K562 (cell line): ENCODE results near the gene C4orf46. TPM values are rescaled to one million over a fixed set of nuclear protein-coding genes. Genes with fewer than 3 reads are reported as not detected.

Experiments used
- FIP1L1 ChIP-seq: fragments of 200-400 bp; formaldehyde crosslinking; IDR thresholded peaks from 2 replicates; pipeline ENCODE4 v1.6.1; 2018; ENCODE audit warnings: mild to moderate bottlenecking, low read depth, low read length; ENCODE audit not compliant: poor library complexity, severe bottlenecking
- FOXK2 ChIP-seq, 2 experiments: fragments of 450-650 bp; IDR thresholded peaks in 1 of 2; conservative IDR thresholded peaks in 1 of 2; 2 replicates each; pipeline ENCODE4 v1.6.1; 2016; ENCODE audit warnings: low read depth in 2 of 2, mild to moderate bottlenecking in 1 of 2
- HMGN3 ChIP-seq: IDR thresholded peaks from 2 replicates; pipeline ENCODE4 v1.6.1; 2011; ENCODE audit warnings: borderline replicate concordance, low read depth, mild to moderate bottlenecking, mixed read lengths, low read length; ENCODE audit not compliant: insufficient read length; ENCODE audit errors: extremely low read depth
- SIN3A ChIP-seq, 2 experiments: fragments of 150-350 bp in 1 of 2; IDR thresholded peaks; 2 replicates each; pipeline ENCODE4 v1.6.1; 2011 to 2016; ENCODE audit warnings: borderline replicate concordance in 2 of 2, low read depth in 2 of 2, low read length in 2 of 2, mild to moderate bottlenecking in 2 of 2, moderate library complexity in 2 of 2; ENCODE audit not compliant: control insufficient read depth in 1 of 2
- TCFL5 ChIP-seq: fragments of 250-450 bp; sonication (Bioruptor Pico); conservative IDR thresholded peaks from 2 replicates; pipeline ENCODE4 v1.6.1; 2021; ENCODE audit warnings: mild to moderate bottlenecking, moderate library complexity, matching md5 sums
- TOE1 ChIP-seq, 2 experiments: fragments of 450-650 bp in 1 of 2; sonication (generic) in 1 of 2; formaldehyde crosslinking in 1 of 2; IDR thresholded peaks; 2 replicates each; pipeline versions ENCODE4 v1.7.1 to v1.8.0; 2016 to 2022; ENCODE audit warnings: borderline replicate concordance in 2 of 2, mild to moderate bottlenecking in 2 of 2, antibody characterized with exemption in 1 of 2, inconsistent platforms in 1 of 2, low read depth in 1 of 2, missing genetic modification reagents in 1 of 2, moderate library complexity in 1 of 2
- ZFP36 ChIP-seq: fragments of 150-350 bp; IDR thresholded peaks from 2 replicates; pipeline ENCODE4 v1.6.1; 2018; ENCODE audit warnings: low read length, low read depth; ENCODE audit not compliant: partially characterized antibody
- ZKSCAN3 ChIP-seq: fragments of 250-450 bp; sonication (Bioruptor Pico); IDR thresholded peaks from 2 replicates; pipeline ENCODE4 v1.4.0; 2020
- polyA plus RNA-seq, 8 experiments: library from polyadenylated mRNA; depleted of rRNA in 4 of 8; stranded (reverse) in 5 of 8; unstranded in 3 of 8; fragments of >200 nt; fragmentation: Nextera tagmentation in 2 of 8; fragmentation: Illumina TruSeq in 1 of 8; extraction: Ambion mirVana in 2 of 8; extraction: Trizol in 1 of 8; gene quantifications; 2 replicates each; pipeline versions ENCODE4 v1.2.1 to v1.2.3, GENCODE V29; 2011 to 2014; ENCODE audit warnings: inconsistent platforms in 1 of 8, missing spikeins in 1 of 8
- total RNA-seq, 7 experiments: library from RNA; depleted of rRNA in 6 of 7; stranded (reverse); fragments of >200 nt in 6 of 7; fragmentation: Illumina TruSeq in 2 of 7; extraction: Trizol in 2 of 7; gene quantifications; 2 replicates each; pipeline versions ENCODE4 v1.2.1 to v1.2.3, GENCODE V29; 2011 to 2021; ENCODE audit warnings: low replicate concordance in 1 of 7
- TF ChIP-seq, protein P1 (sequence below): fragments of 250-450 bp; sonication (Bioruptor Pico); IDR thresholded peaks from 2 replicates; pipeline ENCODE4 v1.4.0; 2020; ENCODE audit warnings: mild to moderate bottlenecking, moderate library complexity
- TF ChIP-seq, protein P2 (sequence below): fragments of 250-450 bp; sonication (Bioruptor Pico); IDR thresholded peaks from 2 replicates; pipeline ENCODE4 v1.8.0; 2022; ENCODE audit warnings: inconsistent platforms
- TF ChIP-seq, protein P3 (sequence below): fragments of 250-450 bp; sonication (Bioruptor Pico); IDR thresholded peaks from 2 replicates; pipeline ENCODE4 v1.8.0; 2021; ENCODE audit warnings: moderate library complexity, mild to moderate bottlenecking, inconsistent platforms
- TF ChIP-seq, protein P4 (sequence below): fragments of 250-450 bp; sonication (Bioruptor Pico); IDR thresholded peaks from 2 replicates; pipeline ENCODE4 v1.5.1; 2021; ENCODE audit warnings: mild to moderate bottlenecking
- TF ChIP-seq, protein P5 (sequence below): sonication (generic); formaldehyde crosslinking; IDR thresholded peaks from 2 replicates; pipeline ENCODE4 v1.8.1; 2023; ENCODE audit warnings: mild to moderate bottlenecking, missing genetic modification reagents
- TF ChIP-seq, protein P6 (sequence below): IDR thresholded peaks from 2 replicates; pipeline ENCODE4 v1.6.1; 2016; ENCODE audit warnings: missing genetic modification characterization, missing compliant biosample characterization

The C4orf46 gene
- total and polyA plus RNA-seq, 9 of the 15 experiments (the other 6 are each of a cell fraction or from before 2014, with no cell fraction given), result 9.7 to 24.4 (median 17.0) TPM

DNA sequence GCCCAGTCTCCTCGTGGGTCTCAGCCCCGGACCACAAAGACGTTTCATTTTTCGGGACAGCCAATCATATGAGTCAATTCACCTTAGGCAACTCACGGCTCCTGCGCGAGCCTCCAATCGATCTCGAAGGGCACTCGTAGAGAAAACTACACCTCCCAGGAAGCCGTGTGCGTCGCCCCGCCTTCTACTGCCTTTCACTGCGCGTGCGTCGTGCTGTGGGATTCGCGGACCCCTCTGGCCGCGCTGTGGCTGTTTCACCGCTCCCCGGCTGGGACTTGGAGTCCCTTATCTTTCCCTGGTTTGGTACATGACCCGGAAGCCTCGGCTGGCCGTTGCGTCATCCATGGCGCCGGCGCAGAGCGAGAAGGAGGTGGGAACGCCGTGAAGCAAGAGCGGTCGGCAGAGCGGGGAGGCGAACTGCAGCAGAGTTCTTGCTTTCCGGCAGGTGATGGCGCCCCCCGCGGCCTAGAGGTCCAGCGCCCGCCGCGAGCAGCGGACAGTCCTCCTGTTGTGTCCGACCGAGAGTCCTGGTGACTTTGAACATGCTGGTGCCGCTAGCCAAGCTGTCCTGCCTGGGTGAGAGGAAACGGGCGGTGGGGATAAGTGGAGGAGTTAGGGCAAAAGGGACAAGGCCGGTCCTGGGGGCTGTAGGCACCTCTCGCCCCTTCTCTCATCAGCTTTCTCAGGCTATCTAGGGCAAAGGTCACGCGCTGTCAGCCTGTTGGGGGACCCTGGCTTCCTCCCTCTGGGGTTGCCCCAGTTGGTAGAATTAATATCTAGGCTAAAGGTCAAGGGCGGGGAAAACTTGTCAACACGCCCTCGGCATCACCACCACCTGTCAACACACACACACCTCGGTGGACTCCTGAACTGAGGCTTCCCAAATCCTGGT is 474 bp upstream of the C4orf46 start, which contains the start of gene ETFDH (continued):
- TF ChIP-seq, protein P1, sequence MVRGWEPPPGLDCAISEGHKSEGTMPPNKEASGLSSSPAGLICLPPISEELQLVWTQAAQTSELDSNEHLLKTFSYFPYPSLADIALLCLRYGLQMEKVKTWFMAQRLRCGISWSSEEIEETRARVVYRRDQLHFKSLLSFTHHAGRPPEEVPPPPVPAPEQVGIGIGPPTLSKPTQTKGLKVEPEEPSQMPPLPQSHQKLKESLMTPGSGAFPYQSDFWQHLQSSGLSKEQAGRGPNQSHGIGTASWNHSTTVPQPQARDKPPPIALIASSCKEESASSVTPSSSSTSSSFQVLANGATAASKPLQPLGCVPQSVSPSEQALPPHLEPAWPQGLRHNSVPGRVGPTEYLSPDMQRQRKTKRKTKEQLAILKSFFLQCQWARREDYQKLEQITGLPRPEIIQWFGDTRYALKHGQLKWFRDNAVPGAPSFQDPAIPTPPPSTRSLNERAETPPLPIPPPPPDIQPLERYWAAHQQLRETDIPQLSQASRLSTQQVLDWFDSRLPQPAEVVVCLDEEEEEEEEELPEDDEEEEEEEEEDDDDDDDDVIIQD (CRISPR knock-in tag), result no peak
- TF ChIP-seq TOE1 (IDR thresholded peaks at IDR 0.05; ENCODE audit: borderline replicate concordance), result peak; percentile 85
- no peak for TF ChIP-seq TOE1 (CRISPR knock-in tag; IDR thresholded peaks at IDR 0.05; ENCODE audit: borderline replicate concordance, low read depth)
- TF ChIP-seq FOXK2 (conservative IDR thresholded peaks at IDR 0.05 in 1 of 2, IDR thresholded peaks at IDR 0.05 in 1 of 2; ENCODE audit: low read depth in 2 of 2), result peak; percentile 86 to 92
- TF ChIP-seq, protein P2, sequence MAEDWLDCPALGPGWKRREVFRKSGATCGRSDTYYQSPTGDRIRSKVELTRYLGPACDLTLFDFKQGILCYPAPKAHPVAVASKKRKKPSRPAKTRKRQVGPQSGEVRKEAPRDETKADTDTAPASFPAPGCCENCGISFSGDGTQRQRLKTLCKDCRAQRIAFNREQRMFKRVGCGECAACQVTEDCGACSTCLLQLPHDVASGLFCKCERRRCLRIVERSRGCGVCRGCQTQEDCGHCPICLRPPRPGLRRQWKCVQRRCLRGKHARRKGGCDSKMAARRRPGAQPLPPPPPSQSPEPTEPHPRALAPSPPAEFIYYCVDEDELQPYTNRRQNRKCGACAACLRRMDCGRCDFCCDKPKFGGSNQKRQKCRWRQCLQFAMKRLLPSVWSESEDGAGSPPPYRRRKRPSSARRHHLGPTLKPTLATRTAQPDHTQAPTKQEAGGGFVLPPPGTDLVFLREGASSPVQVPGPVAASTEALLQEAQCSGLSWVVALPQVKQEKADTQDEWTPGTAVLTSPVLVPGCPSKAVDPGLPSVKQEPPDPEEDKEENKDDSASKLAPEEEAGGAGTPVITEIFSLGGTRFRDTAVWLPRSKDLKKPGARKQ (CRISPR knock-in tag), result no peak
- TF ChIP-seq ZFP36, result peak; percentile 35
- TF ChIP-seq, protein P3, sequence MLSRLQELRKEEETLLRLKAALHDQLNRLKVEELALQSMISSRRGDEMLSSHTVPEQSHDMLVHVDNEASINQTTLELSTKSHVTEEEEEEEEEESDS (CRISPR knock-in tag), result no peak
- TF ChIP-seq, protein P4, sequence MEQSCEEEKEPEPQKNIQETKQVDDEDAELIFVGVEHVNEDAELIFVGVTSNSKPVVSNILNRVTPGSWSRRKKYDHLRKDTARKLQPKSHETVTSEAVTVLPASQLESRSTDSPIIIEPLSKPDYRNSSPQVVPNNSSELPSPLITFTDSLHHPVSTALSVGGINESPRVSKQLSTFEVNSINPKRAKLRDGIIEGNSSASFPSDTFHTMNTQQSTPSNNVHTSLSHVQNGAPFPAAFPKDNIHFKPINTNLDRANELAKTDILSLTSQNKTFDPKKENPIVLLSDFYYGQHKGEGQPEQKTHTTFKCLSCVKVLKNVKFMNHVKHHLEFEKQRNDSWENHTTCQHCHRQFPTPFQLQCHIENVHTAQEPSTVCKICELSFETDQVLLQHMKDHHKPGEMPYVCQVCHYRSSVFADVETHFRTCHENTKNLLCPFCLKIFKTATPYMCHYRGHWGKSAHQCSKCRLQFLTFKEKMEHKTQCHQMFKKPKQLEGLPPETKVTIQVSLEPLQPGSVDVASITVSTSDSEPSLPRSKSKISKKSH (CRISPR knock-in tag), result no peak
- TF ChIP-seq, protein P5, sequence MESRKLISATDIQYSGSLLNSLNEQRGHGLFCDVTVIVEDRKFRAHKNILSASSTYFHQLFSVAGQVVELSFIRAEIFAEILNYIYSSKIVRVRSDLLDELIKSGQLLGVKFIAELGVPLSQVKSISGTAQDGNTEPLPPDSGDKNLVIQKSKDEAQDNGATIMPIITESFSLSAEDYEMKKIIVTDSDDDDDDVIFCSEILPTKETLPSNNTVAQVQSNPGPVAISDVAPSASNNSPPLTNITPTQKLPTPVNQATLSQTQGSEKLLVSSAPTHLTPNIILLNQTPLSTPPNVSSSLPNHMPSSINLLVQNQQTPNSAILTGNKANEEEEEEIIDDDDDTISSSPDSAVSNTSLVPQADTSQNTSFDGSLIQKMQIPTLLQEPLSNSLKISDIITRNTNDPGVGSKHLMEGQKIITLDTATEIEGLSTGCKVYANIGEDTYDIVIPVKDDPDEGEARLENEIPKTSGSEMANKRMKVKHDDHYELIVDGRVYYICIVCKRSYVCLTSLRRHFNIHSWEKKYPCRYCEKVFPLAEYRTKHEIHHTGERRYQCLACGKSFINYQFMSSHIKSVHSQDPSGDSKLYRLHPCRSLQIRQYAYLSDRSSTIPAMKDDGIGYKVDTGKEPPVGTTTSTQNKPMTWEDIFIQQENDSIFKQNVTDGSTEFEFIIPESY (CRISPR knock-in tag), result no peak
- TF ChIP-seq, protein P6, sequence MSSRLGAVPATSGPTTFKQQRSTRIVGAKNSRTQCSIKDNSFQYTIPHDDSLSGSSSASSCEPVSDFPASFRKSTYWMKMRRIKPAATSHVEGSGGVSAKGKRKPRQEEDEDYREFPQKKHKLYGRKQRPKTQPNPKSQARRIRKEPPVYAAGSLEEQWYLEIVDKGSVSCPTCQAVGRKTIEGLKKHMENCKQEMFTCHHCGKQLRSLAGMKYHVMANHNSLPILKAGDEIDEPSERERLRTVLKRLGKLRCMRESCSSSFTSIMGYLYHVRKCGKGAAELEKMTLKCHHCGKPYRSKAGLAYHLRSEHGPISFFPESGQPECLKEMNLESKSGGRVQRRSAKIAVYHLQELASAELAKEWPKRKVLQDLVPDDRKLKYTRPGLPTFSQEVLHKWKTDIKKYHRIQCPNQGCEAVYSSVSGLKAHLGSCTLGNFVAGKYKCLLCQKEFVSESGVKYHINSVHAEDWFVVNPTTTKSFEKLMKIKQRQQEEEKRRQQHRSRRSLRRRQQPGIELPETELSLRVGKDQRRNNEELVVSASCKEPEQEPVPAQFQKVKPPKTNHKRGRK (tag), result no peak
- TF ChIP-seq HMGN3, result peak; percentile 91
- TF ChIP-seq SIN3A (IDR thresholded peaks at IDR 0.05; ENCODE audit: borderline replicate concordance in 2 of 2, control insufficient read depth in 1 of 2, low read depth in 2 of 2, low read length in 2 of 2), result peak in 1 of 2 experiments; percentile 43; a peak in 1 of 4 replicates
- no peak for TF ChIP-seq TCFL5 (CRISPR knock-in tag)
- no peak for TF ChIP-seq ZKSCAN3 (CRISPR knock-in tag)
- TF ChIP-seq FIP1L1, result peak; percentile 82
